Spleen (tissue), 7 donors: ENCODE results near the gene MDGA2.

ENCODE experiments used
- CTCF ChIP-seq, 11 experiments: fragments of 200-600 bp in 7 of 11; fragments of 450-650 bp in 4 of 11; sonication (generic) in 4 of 11; IDR thresholded peaks in 8 of 11; conservative IDR thresholded peaks in 3 of 11; 1 replicate in 7 of 11; 2 replicates in 4 of 11; pipeline versions ENCODE4 v1.4.0 to v1.8.0; 2016 to 2021; ENCODE audit warnings: antibody characterized with exemption in 11 of 11, inconsistent platforms in 4 of 11, mild to moderate bottlenecking in 1 of 11
- POLR2A ChIP-seq, 3 donors: fragments of 450-650 bp; IDR thresholded peaks; one replicate each; pipeline ENCODE4 v1.5.1; 2017; ENCODE audit warnings: antibody characterized with exemption in 3 of 3, mild to moderate bottlenecking in 1 of 3
- POLR2AphosphoS5 ChIP-seq, 3 donors: sonication (generic); formaldehyde crosslinking; IDR thresholded peaks; one replicate each; pipeline ENCODE4 v1.5.1; 2017; ENCODE audit warnings: antibody characterized with exemption in 3 of 3
- donor health status: DM: no; HTN: no; CAD: no; lungs with moderate emphysema.
- donor health status: DM: no; HTN: no; CAD: no.
- donor health status: DM: no; HTN: no; CAD: no.

DNA sequence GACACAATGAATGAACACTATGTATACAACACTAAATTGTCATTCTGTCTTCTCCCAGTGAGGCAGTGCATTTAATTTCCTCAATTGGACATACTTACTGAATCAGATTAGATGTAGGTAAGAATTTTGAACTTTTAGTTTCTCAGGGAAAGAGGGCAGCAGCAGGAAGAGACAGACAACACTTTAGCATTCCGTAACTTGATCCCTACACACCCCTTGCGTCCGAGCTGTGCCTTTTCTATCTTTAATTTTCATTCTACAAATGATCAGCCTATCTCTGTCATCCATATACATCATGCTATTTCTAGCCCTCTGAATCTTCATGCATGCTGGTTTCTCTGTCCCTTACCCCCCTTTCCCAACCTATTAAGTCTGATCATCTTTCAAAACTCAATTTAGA is 665.8 kb downstream of the MDGA2 start:
- TF ChIP-seq CTCF (IDR thresholded peaks at IDR 0.05 in 8 of 11, conservative IDR thresholded peaks at IDR 0.05 in 3 of 11) (no peak), POLR2A (IDR thresholded peaks at IDR 0.05) (no peak), POLR2AphosphoS5 (IDR thresholded peaks at IDR 0.05) (no peak)
